Activated naive CD8-positive, alpha-beta T cell treated with anti-CD3 and anti-CD28 coated beads, Interleukin-2, amount 50 U/mL, for 24 hours (primary cell): ENCODE data around the gene HUS1B.
"Not testable (repeated sequence)": the region's sequence is repeated elsewhere in the genome, so short reads cannot be mapped to it uniquely, and the experiment has no call there.

ENCODE experiments used
- ATAC-seq: fragments of 150-1000 bp; cut with Tn5 transposase; one replicate; pipeline ENCODE4 v1.10.0; 2021
- DNase-seq: peaks from one replicate; pipeline ENCODE4 v3.0.0; 2021
- H3K27ac Mint-ChIP-seq: one replicate; pipeline ENCODE4 v1.8.0; 2021; ENCODE audit warnings: mild to moderate bottlenecking, mixed read lengths
- H3K27me3 Mint-ChIP-seq: one replicate; pipeline ENCODE4 v1.8.0; 2021; ENCODE audit warnings: mixed read lengths
- H3K36me3 Mint-ChIP-seq: one replicate; pipeline ENCODE4 v1.8.0; 2021; ENCODE audit warnings: low read depth, mixed read lengths
- H3K4me1 Mint-ChIP-seq: one replicate; pipeline ENCODE4 v1.8.0; 2021; ENCODE audit warnings: mixed read lengths
- H3K4me3 Mint-ChIP-seq: one replicate; pipeline ENCODE4 v1.8.0; 2021; ENCODE audit warnings: mild to moderate bottlenecking, moderate library complexity, mixed read lengths
- H3K9me3 Mint-ChIP-seq: one replicate; pipeline ENCODE4 v1.8.0; 2021; ENCODE audit warnings: mixed read lengths

Gene HUS1B

GRCh38 chr6:656460-657252 lies at the start of gene HUS1B:
HUS1B (minus strand) TSS chr6:657100; CDS start chr6:656944, 156 bp downstream.
- no peak for ATAC-seq
- H3K27me3 Mint-ChIP-seq = no peaks in the 10 kb centered on the region
- no peaks in the 10 kb centered on the region for H3K9me3 Mint-ChIP-seq
- H3K4me1 Mint-ChIP-seq = peaks cover 41% of the 10 kb centered on the region
- DNase-seq = no peak
- H3K4me3 Mint-ChIP-seq = no peak within 1 kb of the TSS
- no peak within 1 kb of the TSS for H3K27ac Mint-ChIP-seq
- H3K36me3 Mint-ChIP-seq = peaks cover 26% of the 10 kb centered on the region

DNA sequence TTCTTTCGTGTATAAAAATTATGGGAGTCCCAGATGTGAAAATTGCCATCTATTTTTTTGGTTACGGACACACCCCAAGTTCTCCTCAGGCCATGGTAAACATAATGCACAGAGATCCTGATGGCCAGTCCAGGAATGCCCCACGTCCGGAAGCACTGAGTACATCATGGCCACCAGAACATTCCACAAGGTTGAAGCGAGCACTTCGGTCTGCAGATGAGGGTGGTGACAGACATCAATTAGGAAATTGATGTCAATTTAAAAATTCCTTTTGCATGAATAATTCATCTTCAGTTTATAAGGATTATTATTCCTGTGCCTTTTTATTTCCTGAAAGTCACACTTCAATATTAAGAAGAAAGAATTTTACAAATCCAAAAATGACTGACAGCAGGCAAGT lies 49.2 kb upstream of the HUS1B start:
- Mint-ChIP-seq H3K27ac (no peak overlapping the region), H3K4me1 (peaks cover 15% of the 10 kb centered on the region), H3K9me3 (no peaks in the 10 kb centered on the region), H3K36me3 (no peaks in the 10 kb centered on the region), H3K27me3 (peaks cover 7% of the 10 kb centered on the region), H3K4me3 (no peak overlapping the region)
- DNase-seq (no peak), ATAC-seq (no peak)

- peaks cover 8% of the 10 kb centered on the region for H3K27me3 Mint-ChIP-seq
- H3K27ac Mint-ChIP-seq = no peak overlapping the region
- DNase-seq (no peak), ATAC-seq (no peak)
- no peaks in the 10 kb centered on the region for H3K36me3 Mint-ChIP-seq
- no peak overlapping the region for H3K4me3 Mint-ChIP-seq
- no peaks in the 10 kb centered on the region for H3K9me3 Mint-ChIP-seq
- H3K4me1 Mint-ChIP-seq = peaks cover 6% of the 10 kb centered on the region
Observed at GRCh38 chr6:705047-705446, 48.1 kb upstream of the HUS1B start.

- Mint-ChIP-seq H3K27me3 (peaks cover 8% of the 10 kb centered on the region), H3K4me1 (no peaks in the 10 kb centered on the region), H3K4me3 (no peak overlapping the region), H3K27ac (no peak overlapping the region), H3K36me3 (no peaks in the 10 kb centered on the region), H3K9me3 (no peaks in the 10 kb centered on the region)
- ATAC-seq (no peak), DNase-seq (no peak)
Observed at GRCh38 chr6:704046-704445, 47.1 kb upstream of the HUS1B start.

GRCh38 chr6:703552-703951 lies 46.7 kb upstream of the HUS1B start:
- ATAC-seq = no peak
- no peak overlapping the region for H3K4me3 Mint-ChIP-seq
- H3K27ac Mint-ChIP-seq = no peak overlapping the region
- no peak for DNase-seq
- H3K27me3 Mint-ChIP-seq = peaks cover 8% of the 10 kb centered on the region
- no peaks in the 10 kb centered on the region for H3K36me3 Mint-ChIP-seq
- no peaks in the 10 kb centered on the region for H3K9me3 Mint-ChIP-seq
- H3K4me1 Mint-ChIP-seq = no peaks in the 10 kb centered on the region

GRCh38 chr6:701700-702479 lies 45.0 kb upstream of the HUS1B start:
- Mint-ChIP-seq H3K27me3 (peaks cover 6% of the 10 kb centered on the region), H3K36me3 (no peaks in the 10 kb centered on the region), H3K9me3 (no peaks in the 10 kb centered on the region), H3K4me1 (no peaks in the 10 kb centered on the region), H3K27ac (no peak overlapping the region), H3K4me3 (no peak overlapping the region)
- ATAC-seq (no peak), DNase-seq (no peak)

DNA sequence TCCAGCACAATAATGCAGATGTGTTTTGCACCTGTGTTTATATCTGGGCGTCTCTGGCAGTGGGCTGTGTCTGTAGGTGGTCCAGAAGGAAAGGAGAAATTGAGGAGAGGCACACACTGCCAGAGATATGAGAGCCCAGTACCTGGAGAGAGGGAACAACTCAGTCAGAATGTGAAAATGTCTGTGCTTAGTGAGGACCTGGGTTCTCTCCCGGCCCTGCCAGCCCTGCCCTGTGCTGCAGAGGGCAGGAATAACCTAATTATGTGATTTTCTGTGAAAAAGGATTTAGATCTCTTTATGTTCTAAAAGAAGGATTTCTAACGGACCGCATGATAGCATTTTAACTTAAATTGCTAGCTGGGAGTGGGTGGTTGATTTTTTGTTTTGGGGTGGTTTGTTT lies 44.3 kb upstream of the HUS1B start:
- ATAC-seq (no peak), DNase-seq (no peak)
- Mint-ChIP-seq H3K9me3 (no peaks in the 10 kb centered on the region), H3K36me3 (no peaks in the 10 kb centered on the region), H3K27me3 (peaks cover 4% of the 10 kb centered on the region), H3K4me3 (no peak overlapping the region), H3K27ac (no peak overlapping the region), H3K4me1 (no peaks in the 10 kb centered on the region)

DNA sequence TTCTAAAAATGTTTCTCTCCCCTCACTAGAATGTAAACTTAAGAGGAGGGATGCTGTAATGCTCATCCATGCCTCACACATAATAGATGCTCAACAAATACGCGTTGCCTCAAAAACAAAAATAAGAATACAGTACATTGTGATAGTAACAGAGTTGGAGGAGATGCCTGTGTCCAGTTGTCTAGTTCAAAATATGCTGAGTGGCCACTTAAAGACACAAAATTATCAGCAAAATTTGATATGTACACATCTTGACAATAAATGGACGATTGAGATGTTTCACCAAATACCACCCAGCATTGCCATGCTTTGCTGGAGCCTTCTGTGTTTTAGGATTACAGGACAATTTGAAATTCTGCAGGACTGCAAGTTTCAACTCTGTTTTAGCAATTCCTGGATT lies 43.6 kb upstream of the HUS1B start:
- Mint-ChIP-seq H3K4me1 (no peaks in the 10 kb centered on the region), H3K27me3 (peaks cover 4% of the 10 kb centered on the region), H3K4me3 (no peak overlapping the region), H3K36me3 (no peaks in the 10 kb centered on the region), H3K9me3 (no peaks in the 10 kb centered on the region), H3K27ac (no peak overlapping the region)
- no peak for DNase-seq
- no peak for ATAC-seq

DNA sequence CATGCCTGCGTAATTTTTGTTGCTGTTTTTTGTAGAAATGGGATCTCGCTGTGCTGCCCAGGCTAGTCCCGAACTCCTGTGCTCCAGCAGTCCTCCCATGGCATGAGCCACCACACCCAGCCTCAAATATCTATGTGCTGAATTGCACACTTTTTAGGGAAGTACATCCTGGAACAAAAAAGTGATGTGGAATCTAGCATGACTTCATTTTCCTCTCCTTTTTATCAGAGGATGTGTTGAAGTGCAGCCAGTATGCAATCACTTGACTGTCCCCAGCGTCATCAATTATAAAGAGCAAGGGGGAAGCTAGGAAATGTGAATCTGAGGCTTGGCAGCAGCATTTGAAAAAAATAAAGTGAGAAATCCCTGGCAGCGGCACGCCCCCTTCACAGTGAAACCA lies 42.4 kb upstream of the HUS1B start:
- Mint-ChIP-seq H3K4me1 (no peaks in the 10 kb centered on the region), H3K27ac (no peak overlapping the region), H3K36me3 (no peaks in the 10 kb centered on the region), H3K9me3 (no peaks in the 10 kb centered on the region), H3K27me3 (peaks cover 4% of the 10 kb centered on the region), H3K4me3 (no peak overlapping the region)
- DNase-seq (no peak), ATAC-seq (no peak)

- not testable (repeated sequence) for ATAC-seq, H3K36me3 Mint-ChIP-seq, H3K9me3 Mint-ChIP-seq, H3K4me3 Mint-ChIP-seq, H3K27me3 Mint-ChIP-seq, DNase-seq, H3K27ac Mint-ChIP-seq
- H3K4me1 Mint-ChIP-seq = peaks cover 23% of the 10 kb centered on the region
Observed at GRCh38 chr6:694431-695126, 37.7 kb upstream of the HUS1B start.

- DNase-seq (no peak), ATAC-seq (no peak)
- Mint-ChIP-seq H3K4me1 (peaks cover 26% of the 10 kb centered on the region), H3K9me3 (no peaks in the 10 kb centered on the region), H3K36me3 (peaks cover 4% of the 10 kb centered on the region), H3K27ac (no peak overlapping the region), H3K4me3 (peak overlapping the region; percentile 95), H3K27me3 (no peaks in the 10 kb centered on the region)
Observed at GRCh38 chr6:693723-694009, 36.8 kb upstream of the HUS1B start.

DNA sequence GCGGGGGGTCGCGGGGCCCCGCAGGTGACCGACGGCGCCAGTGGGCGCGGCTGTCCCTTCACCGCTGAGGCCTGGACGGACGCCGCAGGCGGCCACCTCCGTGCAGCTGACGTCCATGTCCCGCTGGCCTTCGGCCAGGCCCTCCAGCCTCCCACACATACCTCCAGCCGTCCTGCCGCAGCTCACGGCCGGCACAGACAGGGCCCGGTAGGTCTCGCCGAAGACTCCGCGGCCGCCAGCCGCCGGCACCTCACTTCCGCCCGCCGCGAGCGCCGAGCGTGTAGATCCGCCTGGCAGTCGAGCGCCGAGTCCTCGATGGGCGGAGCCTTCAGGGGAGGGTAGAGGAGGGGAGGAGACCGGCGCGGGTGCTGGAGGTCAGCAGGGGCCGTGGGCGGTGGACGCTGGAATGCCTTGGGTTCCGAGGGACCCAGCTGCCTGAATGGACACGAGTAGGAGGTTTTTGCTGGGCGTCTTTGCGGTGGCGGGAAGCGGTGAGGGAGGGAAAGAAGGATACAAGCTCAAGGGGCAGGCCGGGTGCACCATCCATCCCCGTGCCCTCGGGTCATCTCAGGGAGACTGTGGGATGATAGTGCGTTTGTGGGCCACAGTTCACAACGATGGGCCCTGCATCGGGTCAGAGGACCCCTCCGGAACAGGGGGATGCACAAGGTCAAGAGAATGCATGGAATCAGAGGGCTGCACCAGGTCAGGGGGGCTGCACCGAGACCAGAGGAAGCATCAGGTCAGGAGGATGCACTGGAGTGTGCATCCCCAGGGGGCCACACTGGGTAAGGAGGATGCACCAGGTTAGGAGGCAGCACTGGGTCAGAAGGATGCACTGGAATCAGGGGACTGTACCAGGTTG lies 36.2 kb upstream of the HUS1B start, which contains the start of gene EXOC2:
Gene EXOC2 (minus strand): TSS at position 282 of the 865 bp plus-strand sequence. CDS start 55,321 bp downstream, outside the sequence.
- H3K36me3 Mint-ChIP-seq = peaks cover 4% of the 10 kb centered on the region
- ATAC-seq (peak; percentile 91), DNase-seq (peak; percentile 86)
- H3K27ac Mint-ChIP-seq = peak within 1 kb of the TSS; percentile 89
- H3K27me3 Mint-ChIP-seq = no peaks in the 10 kb centered on the region
- peaks cover 26% of the 10 kb centered on the region for H3K4me1 Mint-ChIP-seq
- no peaks in the 10 kb centered on the region for H3K9me3 Mint-ChIP-seq
- H3K4me3 Mint-ChIP-seq = peak within 1 kb of the TSS; percentile 95

DNA sequence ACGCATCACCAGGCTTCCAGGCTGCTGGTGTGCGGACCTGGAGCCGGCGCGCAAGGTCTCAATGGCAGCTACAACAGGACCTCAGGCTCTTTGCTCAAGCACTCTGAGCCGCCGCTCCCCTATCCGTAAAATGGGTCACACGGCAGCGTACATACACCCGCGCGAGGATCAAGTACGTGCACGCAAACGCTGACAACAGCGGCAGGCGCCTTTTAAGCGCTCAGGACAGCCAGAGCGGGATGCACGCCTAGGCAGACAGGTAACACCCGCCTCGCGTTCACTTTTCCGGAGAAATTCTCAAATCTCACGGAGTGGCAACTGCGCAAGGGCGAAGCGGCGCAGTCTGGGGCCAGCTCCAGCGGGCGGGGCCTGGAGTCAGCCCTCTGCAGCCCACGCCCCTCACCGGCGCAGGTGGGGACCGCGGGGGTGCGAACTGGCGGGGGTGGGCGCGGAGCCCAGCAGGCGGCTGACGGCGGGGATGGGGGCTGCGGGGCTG lies 35.5 kb upstream of the HUS1B start:
- Mint-ChIP-seq H3K27me3 (no peaks in the 10 kb centered on the region), H3K4me1 (peaks cover 26% of the 10 kb centered on the region), H3K36me3 (peaks cover 4% of the 10 kb centered on the region), H3K27ac (peak overlapping the region; percentile 89), H3K9me3 (no peaks in the 10 kb centered on the region), H3K4me3 (peak overlapping the region; percentile 95)
- peak; percentile 89 for ATAC-seq
- DNase-seq = peak; percentile 74

DNA sequence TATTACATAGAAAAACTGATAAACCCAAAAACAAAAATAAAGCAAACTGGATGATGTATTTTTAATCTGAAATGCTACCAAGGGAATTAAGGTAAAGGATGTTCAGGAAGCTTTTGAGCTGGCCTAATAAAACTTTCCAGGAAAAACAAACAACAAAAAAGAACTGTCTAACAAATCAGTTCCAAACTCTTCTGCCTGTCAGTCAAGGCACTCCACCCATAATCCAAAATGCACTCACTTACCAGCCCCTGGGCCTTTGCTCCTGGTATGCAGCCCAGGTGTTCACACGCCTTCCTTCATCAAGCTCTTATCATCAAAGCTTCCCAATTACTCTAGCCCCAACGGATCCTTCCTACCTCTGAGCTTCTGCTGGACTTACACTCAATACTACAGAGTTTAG lies 32.3 kb upstream of the HUS1B start:
- ATAC-seq = no peak
- Mint-ChIP-seq H3K9me3 (no peaks in the 10 kb centered on the region), H3K27ac (no peak overlapping the region), H3K36me3 (peaks cover 4% of the 10 kb centered on the region), H3K4me1 (peaks cover 37% of the 10 kb centered on the region), H3K27me3 (no peaks in the 10 kb centered on the region), H3K4me3 (no peak overlapping the region)
- DNase-seq = no peak
